Stomach (tissue), 9 donors: Measurements from ENCODE around the gene FRAS1. TPM values are rescaled to one million over a fixed set of nuclear protein-coding genes. Genes with fewer than 3 reads are reported as not detected.

Source experiments
- DNase-seq, 2 donors: peaks; one replicate each; pipeline versions ENCODE4 v3.0.0 to v3.0.0-alpha.2; 2013 to 2019
- H3K27ac ChIP-seq, 5 donors: fragments of 200-600 bp in 4 of 5; sonication (generic) in 4 of 5; one replicate each; pipeline ENCODE4 v1.5.1; 2013 to 2019; ENCODE audit warnings: mild to moderate bottlenecking in 1 of 5, moderate library complexity in 1 of 5
- H3K27me3 ChIP-seq, 3 donors: fragments of 200-600 bp; sonication (generic); one replicate each; pipeline ENCODE4 v1.5.1; 2017 to 2019; ENCODE audit warnings: mixed run types in 1 of 3
- H3K36me3 ChIP-seq, 4 donors: fragments of 200-600 bp; sonication (generic); 1 replicate in 3 of 4; 2 replicates in 1 of 4; pipeline ENCODE4 v1.5.1; 2016 to 2019
- H3K4me1 ChIP-seq, 4 donors: fragments of 200-600 bp; sonication (generic); one replicate each; pipeline ENCODE4 v1.5.1; 2016 to 2019
- H3K4me3 ChIP-seq, 4 donors: fragments of 200-600 bp; sonication (generic) in 3 of 4; one replicate each; pipeline ENCODE4 v1.5.1; 2016 to 2019; ENCODE audit warnings: mild to moderate bottlenecking in 1 of 4
- H3K9me3 ChIP-seq, 4 donors: fragments of 200-600 bp; sonication (generic); one replicate each; pipeline ENCODE4 v1.5.1; 2016 to 2019
- CTCF ChIP-seq, 7 experiments: fragments of 450-650 bp in 4 of 7; fragments of 200-600 bp in 3 of 7; sonication (generic) in 3 of 7; IDR thresholded peaks; one replicate each; pipeline ENCODE4 v1.5.1; 2016 to 2019; ENCODE audit warnings: antibody characterized with exemption in 7 of 7, control low read depth in 2 of 7, mild to moderate bottlenecking in 1 of 7
- EP300 ChIP-seq: sonication (generic); formaldehyde crosslinking; IDR thresholded peaks from one replicate; pipeline ENCODE4 v1.6.1; 2017; ENCODE audit warnings: antibody characterized with exemption
- POLR2A ChIP-seq, 4 donors: fragments of 450-650 bp; IDR thresholded peaks; one replicate each; pipeline ENCODE4 v1.6.1; 2016; ENCODE audit warnings: antibody characterized with exemption in 4 of 4, control low read depth in 2 of 4, mild to moderate bottlenecking in 1 of 4, moderate library complexity in 1 of 4
- POLR2AphosphoS5 ChIP-seq, 3 donors: sonication (generic); formaldehyde crosslinking; IDR thresholded peaks; one replicate each; pipeline ENCODE4 v1.6.1; 2016; ENCODE audit warnings: antibody characterized with exemption in 3 of 3
- WGBS, 5 donors: extraction: QIAGEN DNeasy Blood & Tissue Kit in 3 of 5; methylation state at CpG; one replicate each; pipeline versions ENCODE4 v1.1.5 to v1.1.7; 2013 to 2018; 5-methylcytosine and 5-hydroxymethylcytosine counted together
- intact Hi-C: fragments of 100-400 bp; cut with DNase I; formaldehyde crosslinking; loops from one replicate; pipeline ENCODE4 v1.15.1; 2023; ENCODE audit warnings: low total_unique reads
- polyA plus RNA-seq, 3 donors: library from polyadenylated mRNA; stranded (reverse); fragments of 200-250 nt; gene quantifications; one replicate each; pipeline ENCODE4 v1.2.3, GENCODE V29; 2013
- total RNA-seq, 5 donors: library from RNA; depleted of rRNA; stranded (reverse); fragments of >200 nt; gene quantifications; one replicate each; pipeline versions ENCODE4 v1.1.0 to v1.2.3, GENCODE V29; 2014 to 2016
- donor health status: healthy with polysubstance abuse.
- donor health status: Bipolar disorder and iron deficiency.
- donor health status: healthy.

FRAS1 gene
- total and polyA plus RNA-seq, 8 donors = under 0.01 to 12.7 (median 2.0) TPM

GRCh38 chr4:78432896-78433295, 375.8 kb downstream of the FRAS1 start:
- no peaks in the 10 kb centered on the region for H3K27me3 ChIP-seq
- H3K36me3 ChIP-seq = no peaks in the 10 kb centered on the region
- no peaks in the 10 kb centered on the region for H3K9me3 ChIP-seq
- no peaks in the 10 kb centered on the region for H3K4me1 ChIP-seq
- no peak for TF ChIP-seq POLR2A (IDR thresholded peaks at IDR 0.05)
- TF ChIP-seq CTCF (IDR thresholded peaks at IDR 0.05) = no peak
- TF ChIP-seq POLR2AphosphoS5 (IDR thresholded peaks at IDR 0.05) = no peak
- no peak for TF ChIP-seq EP300
- no peak overlapping the region for H3K4me3 ChIP-seq
- intact Hi-C loops = no loop called here
- no peak for DNase-seq
- no peak overlapping the region for H3K27ac ChIP-seq

GRCh38 chr4:78437608-78438088, 380.5 kb downstream of the FRAS1 start:
- Histone ChIP-seq H3K4me3 (no peak overlapping the region), H3K9me3 (no peaks in the 10 kb centered on the region), H3K4me1 (no peaks in the 10 kb centered on the region), H3K27ac (no peak overlapping the region), H3K36me3 (no peaks in the 10 kb centered on the region), H3K27me3 (no peaks in the 10 kb centered on the region)
- 69 to 83% (median 71%) methylated on average over 2 of the region's 2 CpGs for WGBS, 5 donors
- DNase-seq = no peak
- intact Hi-C loops = no loop called here
- TF ChIP-seq CTCF (IDR thresholded peaks at IDR 0.05) (no peak), POLR2A (IDR thresholded peaks at IDR 0.05) (no peak), POLR2AphosphoS5 (IDR thresholded peaks at IDR 0.05) (no peak), EP300 (no peak)

GRCh38 chr4:78439328-78439727, 382.2 kb downstream of the FRAS1 start:
- DNase-seq = no peak
- no peak overlapping the region for H3K27ac ChIP-seq
- WGBS, 5 donors = 38 to 56% (median 51%) methylated on average over 2 of the region's 2 CpGs
- H3K27me3 ChIP-seq = no peaks in the 10 kb centered on the region
- intact Hi-C loops = no loop called here
- TF ChIP-seq EP300 (no peak), CTCF (IDR thresholded peaks at IDR 0.05) (no peak), POLR2AphosphoS5 (IDR thresholded peaks at IDR 0.05) (no peak), POLR2A (IDR thresholded peaks at IDR 0.05) (no peak)
- H3K4me1 ChIP-seq = no peaks in the 10 kb centered on the region
- no peak overlapping the region for H3K4me3 ChIP-seq
- no peaks in the 10 kb centered on the region for H3K9me3 ChIP-seq
- H3K36me3 ChIP-seq = no peaks in the 10 kb centered on the region

GRCh38 chr4:78441756-78442155, 384.6 kb downstream of the FRAS1 start:
- H3K27me3 ChIP-seq = no peaks in the 10 kb centered on the region
- H3K9me3 ChIP-seq = no peaks in the 10 kb centered on the region
- H3K36me3 ChIP-seq = no peaks in the 10 kb centered on the region
- TF ChIP-seq CTCF (IDR thresholded peaks at IDR 0.05) (no peak), POLR2AphosphoS5 (IDR thresholded peaks at IDR 0.05) (no peak), EP300 (no peak), POLR2A (IDR thresholded peaks at IDR 0.05) (no peak)
- DNase-seq = no peak
- H3K4me3 ChIP-seq = no peak overlapping the region
- WGBS, 5 donors = 84 to 96% (median 89%) methylated on average over 2 of the region's 2 CpGs
- intact Hi-C loops = no loop called here
- H3K27ac ChIP-seq = no peak overlapping the region
- no peaks in the 10 kb centered on the region for H3K4me1 ChIP-seq
